Measurements from ENCODE around the gene PLAAT2.
"Not testable (repeated sequence)": the region's sequence is repeated elsewhere in the genome, so short reads cannot be mapped to it uniquely, and the experiment has no call there.

Gene PLAAT2

DNA sequence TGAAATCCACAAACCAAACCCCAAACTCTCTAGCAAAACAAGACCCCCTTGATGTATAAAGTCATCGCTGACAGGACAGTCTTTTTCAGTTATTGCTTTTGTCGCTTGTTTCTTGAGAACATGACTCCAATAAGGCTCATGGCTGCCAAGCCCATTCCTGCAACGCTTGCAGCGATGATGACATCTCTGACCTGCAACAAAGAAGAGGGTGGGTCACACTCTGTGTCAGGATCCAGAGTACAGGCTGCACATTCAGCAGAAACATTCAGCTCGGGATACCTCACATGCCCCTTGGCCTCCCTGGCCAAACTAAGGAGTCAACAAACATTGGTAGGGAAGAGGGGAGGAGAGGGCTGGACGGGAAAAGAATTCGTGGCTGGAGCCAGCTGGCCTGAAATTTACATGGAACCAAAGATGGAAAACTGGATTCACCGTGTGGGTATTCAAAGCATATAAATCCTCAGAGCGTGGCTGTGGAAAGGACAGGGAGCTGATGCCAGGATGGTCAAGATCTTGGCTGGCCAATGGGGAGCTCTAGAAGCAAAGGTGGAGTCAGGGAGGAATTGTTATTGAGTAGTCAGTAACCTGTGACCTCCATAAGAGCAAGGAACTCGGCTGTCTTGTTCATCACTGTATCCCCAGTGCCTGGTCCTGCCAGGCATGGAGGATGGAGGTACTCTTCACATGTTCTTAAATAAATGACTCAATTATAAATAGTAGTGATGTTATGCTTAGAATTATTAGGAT is 11.8 kb upstream of the PLAAT2 start:
- no peak for DNase-seq

DNA sequence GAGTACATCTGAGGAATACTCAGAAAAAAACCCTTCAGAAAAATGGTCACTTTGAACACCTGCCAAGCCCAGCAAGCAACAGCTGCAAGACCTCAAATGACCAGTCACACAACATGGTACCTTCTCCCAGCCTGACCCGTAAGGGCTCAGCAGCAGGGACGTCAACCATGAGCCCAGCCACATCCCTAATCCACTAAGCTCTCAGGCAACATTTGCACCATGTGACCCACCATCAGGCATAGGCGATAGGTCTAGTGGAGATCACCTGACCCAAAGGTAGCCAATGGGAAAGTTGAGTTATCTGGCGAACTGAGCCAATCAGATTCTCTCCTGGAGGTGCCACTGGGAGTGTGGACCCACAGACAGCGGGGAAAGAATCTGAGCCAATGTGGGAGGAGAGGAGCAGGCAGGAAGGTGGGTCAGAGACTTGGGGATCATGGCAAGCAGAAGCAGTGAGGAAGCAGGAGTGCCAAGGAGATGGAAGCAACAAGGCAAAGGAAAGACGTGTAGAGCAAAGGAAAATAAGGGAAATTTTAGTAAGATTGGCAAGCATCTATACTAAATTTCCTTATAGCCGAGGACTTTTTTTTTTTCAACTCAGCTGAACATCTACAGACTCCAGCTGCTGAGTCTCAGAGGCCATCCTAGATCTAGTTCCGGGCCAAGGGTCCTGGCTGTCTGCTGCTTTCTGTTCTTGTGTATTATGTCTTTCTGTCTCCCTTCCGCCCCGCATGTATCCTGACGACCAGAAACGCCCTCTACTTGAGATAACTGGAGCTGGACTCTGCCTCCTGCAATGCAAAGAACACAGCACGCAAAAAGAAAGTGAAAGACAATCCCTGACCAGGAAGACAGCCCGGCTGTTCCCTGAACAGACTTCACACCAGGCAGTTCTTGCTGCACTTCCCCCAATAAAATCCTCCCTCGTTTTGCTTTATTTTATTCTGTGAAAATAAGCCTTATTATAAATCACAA is 11.0 kb upstream of the PLAAT2 start:
- peak; percentile 54 for DNase-seq

DNA sequence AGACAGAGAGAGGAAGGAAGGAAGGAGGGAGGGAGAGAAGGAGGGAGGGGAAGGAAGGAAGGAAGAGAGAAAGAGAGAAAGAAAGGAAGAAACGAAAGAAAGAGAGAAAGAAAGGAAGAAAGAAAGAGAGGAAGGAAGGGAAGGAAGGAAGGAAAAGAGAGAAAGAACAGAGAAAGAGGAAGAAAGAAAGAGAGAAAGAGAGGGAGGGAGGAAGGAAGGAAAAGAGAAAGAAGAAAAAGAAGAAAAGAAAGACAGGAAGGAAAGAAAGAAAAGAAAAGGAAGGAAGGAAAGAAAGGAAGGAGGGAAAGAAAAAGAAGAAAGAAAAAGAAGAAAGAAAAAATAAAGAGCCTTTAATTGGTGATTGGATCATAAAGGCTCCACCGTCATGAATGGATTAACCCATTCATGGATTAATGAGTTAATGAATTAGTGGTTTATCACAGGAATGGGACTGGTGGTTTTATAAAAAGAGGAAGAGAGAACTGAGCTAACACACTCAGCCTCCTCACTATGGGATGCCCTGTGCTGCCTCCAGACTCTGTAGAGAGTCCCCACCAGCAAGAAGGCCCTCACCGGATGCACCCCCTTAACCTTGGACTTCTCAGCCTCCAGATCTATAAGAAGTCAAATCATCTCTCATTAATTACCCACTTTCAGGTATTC is 9.0 kb upstream of the PLAAT2 start:
- DNase-seq: no peak

DNA sequence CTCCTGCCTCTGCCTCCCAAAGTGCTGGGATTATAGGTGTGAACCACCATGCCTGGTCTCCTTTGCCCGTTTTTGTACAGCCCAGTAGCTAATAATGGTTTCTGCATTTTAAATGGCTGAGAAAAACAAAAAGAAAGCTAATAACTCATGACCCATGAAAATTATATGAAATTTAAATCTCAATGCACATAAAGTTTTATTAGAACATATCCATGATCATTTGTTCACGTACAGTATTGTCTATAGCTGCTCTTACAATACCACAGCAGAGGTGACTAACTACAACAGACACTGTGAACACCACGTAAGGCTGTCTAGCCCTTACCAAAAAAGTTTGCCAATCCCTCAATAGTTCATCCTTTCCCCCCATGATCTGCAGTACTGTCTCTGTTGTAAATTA is 6.4 kb upstream of the PLAAT2 start:
- no peak for DNase-seq

DNA sequence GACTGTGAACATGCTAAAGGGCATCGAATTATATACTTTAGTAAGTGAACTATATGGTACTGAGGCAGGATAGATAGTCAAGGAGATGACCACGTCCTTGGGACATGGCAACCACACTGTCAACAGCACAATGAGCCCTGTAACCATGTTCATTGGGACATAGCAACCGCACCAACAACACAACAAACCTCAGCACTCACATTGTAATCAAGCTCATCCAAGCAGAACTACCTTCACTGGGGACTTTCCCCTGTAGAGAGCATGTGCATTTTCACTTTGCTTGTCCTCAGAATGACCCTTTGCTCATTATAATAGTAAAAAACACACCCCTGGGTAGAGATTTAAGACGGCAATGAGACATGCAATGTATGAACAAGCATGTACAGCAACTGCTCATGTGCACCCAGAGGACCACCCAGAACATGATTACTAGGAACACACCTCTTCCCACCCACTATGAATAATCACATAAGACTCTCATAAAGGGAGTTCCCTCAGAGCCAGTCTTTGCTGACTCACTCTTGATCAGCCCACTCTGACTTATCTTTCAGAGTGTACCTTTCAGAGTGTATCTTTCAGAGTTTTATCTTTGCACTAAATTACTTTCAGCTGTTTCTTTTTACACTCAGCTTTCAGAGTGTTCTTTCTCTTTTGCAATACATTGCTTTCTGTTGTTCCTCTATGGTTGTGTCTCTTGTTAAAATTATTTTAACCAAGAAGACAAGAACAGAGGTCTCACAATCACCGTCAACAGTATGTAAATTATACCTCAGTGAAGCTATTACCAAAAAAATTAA is 4.1 kb upstream of the PLAAT2 start:
- DNase-seq: peak; percentile 93

DNA sequence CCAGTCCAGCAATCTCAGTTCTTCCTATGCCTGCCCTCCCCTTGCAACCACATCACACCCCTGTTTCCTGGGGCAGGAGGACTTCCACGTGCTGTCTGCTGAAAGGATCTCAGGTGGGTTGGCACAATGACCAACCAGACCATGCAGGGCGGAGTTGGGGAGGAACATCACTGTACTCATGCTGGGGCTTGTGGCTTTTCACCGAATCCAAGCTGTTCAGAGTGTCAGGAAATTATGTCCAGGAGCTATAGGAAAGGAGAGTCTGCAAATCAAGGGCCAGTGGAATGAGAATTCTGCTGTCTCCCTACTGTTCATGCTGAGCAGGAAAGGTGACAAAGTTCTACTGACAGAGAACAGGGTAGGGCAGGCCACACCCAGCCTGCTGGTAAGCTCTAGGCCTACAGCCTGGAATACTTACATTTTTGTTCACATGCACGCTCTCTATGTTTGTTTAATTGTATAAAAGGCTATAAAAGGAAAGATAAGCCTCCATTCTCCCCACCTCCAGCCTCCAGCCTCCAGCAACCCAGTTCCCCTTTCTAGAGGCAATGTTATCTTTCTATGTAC is 1.7 kb upstream of the PLAAT2 start:
- DNase-seq: no peak

DNA sequence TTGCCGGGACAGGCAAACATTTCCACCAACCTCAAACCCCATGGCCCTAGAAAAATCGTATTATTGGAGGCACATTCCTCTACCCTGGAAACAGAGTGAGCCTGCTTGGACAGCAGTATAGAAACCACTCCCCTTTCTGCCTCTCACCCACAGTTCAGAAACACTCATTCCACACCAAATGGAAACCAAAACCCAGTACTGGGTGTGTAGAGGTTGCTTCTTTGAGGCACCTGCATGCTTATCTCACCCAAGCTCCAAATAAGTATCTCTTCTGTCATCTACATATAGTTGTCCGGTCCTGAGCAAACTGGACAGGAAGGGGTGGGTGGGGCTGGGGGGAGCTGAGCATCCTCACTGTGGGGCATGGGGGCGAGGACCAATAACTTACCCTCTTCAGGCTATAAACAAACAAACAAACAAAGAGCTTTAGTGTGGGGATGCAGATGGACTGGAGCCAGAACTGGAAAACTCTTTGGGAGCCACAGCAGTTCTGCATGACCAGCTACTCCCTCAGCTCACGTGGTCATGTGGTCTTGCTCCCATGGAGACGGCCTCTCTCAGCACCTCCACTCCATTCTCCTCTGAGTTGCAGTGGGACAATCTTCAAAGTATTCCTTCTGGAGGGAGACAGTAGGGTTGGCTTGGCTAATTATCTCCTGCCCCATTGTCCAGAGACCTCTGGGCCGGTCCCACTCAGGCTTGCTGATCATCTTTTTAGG is 1.0 kb upstream of the PLAAT2 start:
- no peak for DNase-seq

DNA sequence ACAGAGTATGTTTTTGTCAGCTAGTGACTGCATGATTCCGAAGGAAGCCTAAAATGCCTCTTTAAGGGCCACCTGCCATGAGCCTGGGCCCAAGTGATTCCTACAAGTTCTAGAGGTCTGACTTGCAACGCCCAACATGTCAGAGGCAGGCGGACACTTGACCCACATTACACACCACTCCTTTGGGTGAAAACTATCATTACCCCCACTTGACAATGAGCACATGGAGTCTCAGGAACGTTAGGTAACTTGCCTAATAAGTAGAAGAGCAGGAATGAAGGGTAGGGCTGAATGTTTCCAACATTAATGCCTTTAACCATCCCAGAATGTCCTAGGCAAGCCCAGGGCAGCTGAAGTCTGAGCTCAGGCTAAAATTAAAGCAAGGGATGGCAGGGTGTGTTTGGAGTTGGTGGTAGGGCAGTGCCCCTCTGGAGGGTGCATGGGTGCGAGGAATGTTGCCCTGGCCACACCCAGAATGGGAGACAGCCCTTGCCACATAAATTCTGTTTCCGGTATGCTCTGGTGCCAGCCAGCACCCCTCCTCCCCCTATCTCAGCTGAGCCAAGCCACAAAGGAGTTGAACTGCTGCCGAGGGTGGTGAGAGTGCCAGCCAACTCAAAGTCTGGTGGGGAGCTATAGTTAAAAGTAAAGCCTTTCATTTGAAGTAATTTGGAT is 2.5 kb downstream of the PLAAT2 start:
- DNase-seq: peak; percentile 36

DNA sequence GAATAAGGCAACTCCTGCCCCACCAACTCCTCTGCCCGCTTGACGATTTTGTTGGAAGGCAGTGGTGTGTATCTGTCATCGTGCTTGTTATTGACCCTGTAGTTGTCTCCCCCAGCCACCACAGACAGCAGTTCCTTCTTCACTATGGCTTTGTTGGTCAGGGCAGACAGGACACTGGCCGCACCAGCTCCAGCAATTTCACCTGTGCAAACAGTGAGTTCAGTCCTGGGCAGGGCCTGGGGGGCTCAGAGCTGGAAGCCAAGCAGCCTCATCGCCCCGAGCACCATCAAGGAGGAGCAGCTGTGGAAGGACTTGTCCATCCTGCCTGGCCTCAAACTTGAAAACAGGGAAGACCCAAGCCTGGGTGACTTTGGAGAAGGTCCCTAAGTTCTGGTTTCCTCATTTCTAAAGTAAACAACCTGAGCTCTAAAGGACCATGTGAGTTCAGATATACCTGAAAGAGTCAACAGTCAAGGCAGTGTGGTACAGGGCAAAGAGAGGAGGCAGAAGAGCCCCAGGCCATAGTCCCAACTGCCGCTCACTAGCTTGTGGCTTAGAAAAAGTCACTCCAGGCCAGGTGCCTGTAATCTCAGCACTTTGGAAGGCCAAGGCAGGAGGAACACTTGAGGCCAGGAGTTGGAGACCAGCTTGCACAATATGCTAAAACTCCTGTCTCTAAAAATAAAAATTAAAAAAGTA is 4.6 kb downstream of the PLAAT2 start:
- no peak for DNase-seq

DNA sequence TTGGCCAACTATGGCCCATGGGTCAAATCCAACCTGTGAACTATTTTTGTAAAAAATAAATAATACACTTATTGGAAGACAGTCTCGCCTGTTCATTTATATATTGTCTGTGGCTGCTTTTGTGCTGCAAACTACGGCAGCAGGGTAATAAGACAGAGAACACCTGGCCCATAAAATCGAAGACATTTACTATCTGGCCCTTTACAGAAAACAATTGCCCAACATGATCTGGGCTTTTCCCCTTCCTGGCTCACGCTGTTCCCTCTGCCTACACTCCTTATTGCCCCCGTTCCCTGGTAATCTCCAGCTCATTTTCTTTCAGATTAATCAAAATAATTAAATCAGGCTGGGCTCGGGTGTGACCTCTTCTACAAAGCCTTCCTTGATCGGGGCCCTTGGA is 5.6 kb downstream of the PLAAT2 start:
- DNase-seq: no peak

DNA sequence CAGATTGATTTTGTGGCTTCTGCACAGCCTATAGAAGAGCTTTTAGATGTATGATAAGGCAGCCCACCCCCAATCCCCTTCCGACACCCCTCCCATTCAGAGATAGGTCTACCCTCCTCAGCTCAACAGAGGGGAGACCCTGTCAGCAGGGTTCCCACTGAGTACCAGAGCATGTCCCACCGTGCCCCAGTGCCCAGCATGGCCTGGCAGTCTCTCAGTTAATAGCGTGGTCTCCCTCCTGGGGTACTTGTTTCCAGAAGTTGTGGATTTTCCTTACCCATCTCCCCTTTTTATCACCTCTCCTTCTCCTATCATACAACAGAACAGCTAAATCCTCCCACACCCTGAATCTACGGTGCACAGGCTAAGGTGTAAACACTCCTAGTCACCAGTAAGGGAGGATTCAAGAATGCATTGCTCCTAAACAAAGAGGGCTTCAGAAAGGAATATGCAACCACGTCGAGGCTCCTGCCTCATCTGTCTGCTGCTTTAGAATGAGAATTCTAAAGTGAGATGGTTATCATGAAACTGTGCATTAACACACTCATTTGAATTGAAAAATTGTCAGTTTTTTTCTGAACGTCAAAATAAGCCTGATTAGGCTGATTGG is 6.7 kb downstream of the PLAAT2 start:
- DNase-seq: no peak

DNA sequence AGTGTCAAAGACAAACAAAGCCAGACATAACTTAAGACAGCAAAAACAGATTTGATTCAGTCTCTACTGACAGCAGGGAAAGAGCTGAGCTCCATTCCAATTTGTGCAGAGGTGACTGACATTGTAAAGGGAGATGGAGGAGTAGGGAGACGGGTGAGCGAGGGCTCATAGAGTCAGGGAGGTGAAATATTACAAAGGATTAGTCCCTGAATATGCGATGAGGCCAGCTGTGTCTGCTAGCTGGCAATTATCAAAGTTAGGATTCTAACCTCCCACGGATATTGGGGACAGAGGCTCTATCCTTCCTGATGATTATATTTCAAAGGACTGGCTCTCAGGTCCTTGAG is 8.3 kb downstream of the PLAAT2 start:
- no peak for DNase-seq

DNA sequence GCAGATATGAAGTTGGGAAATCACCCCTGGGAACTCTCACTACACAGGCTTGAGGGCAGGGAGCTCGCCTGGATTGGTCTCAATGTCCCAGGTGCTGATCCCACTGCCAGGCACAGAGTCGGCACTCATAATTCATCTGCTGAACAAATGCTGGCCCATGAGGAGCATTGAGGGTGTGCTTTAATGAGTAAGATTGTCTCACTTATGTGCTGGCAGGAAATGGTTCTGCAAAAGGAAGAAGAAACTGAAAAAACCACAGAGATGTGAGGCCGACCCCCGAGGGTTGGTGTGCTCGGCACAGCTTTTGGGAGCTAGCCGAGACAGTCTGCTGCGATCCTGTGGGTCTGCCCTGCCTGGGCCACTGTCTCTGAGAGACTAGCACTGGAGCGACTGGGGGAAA is 9.4 kb downstream of the PLAAT2 start:
- peak; percentile 67 for DNase-seq

DNA sequence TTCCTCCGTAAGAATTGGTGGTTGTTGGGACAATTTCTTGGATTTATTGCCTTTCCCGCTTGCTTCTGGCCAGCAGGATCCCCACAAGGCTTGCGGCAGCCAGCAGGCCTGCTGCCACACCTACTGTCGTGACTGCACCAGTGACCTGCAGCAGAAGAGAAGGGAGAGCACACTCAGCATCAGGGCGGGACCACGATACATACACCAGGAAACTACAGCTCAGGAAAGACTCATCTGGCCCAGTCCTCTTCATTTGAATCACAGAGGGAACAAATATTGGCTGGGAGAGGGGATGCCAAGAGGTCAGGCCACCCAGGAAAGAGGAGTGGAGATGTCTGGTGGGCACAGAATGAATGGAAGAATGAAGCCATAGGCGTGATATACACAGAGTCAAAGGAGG is 10.3 kb downstream of the PLAAT2 start:
- DNase-seq: no peak

DNA sequence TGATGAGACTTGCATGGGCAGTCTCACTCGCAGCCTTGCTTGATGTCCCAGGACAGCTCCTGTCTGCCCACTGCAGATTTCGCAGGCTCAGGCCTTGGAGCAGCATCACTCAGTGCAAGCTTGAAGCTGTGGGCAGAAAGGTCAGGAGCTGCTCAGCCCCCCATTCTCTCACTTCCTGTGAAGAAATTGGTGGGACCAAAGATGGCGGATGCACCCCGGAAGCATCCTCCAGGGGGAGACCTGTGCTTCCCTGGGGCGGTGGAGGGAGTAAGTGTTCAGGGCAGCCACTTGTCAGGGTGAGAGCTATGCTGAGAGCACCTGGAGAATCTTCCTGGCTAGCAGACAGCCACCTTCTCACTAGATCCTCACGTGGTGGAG is 11.3 kb downstream of the PLAAT2 start:
- DNase-seq: no peak

DNA sequence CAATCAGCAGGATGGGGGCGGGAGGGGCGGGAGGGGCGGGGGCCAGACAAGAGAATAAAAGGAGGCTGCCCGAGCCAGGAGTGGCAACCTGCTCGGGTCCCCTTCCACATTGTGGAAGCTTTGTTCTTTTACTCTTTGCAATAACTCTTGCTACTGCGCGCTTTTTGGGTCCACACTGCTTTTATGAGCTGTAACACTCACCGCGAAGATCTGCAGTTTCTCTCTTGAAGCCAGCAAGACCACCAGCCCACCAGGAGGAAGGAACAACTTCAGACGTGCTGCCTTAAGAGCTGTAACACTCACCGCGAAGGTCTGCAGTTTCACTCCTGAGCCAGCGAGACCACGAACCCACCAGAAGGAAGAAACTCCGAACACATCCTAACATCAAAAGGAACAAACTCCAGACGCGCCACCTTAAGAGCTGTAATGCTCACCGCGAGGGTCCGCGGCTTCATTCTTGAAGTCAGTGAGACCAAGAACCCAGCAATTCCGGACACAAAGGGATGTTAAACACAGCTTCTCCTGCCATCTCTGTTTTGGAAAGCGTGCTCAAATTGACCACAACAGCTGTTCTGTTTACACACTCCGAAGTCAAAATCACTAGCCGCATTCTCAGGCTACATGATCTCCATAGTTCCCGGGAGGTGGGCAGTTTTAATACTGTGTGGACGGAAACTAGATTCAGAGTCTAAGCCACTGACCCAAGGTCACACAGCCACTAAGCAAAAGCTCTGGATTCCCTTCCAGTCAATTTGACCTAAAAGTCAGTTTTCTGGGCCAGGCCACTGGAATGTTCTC is 11.9 kb downstream of the PLAAT2 start:
- peak; percentile 54 for DNase-seq

DNA sequence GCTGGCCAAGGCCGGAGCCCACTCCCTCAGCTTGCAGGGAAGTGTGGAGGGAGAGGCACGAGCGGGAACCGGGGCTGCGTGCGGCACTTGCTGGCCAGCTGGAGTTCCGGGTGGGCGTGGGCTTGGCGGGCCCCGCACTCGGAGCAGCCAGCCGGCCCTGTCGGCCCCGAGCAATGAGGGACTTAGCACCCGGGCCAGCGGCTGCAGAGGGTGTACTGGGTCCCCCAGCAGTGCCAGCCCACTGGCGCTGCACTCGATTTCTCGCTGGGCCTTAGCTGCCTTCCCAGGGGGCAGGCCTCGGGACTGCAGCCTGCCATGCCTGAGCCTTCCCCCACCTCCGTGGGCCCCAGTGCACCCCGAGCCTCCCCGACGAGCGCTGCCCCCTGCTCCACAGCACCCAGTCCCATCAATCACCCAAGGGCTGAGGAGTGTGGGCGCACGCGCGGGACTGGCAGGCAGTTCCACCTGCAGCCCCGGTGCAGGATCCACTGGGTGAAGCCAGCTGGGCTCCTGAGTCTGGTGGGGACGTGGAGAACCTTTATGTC is 13.0 kb downstream of the PLAAT2 start:
- DNase-seq: not testable (repeated sequence)

DNA sequence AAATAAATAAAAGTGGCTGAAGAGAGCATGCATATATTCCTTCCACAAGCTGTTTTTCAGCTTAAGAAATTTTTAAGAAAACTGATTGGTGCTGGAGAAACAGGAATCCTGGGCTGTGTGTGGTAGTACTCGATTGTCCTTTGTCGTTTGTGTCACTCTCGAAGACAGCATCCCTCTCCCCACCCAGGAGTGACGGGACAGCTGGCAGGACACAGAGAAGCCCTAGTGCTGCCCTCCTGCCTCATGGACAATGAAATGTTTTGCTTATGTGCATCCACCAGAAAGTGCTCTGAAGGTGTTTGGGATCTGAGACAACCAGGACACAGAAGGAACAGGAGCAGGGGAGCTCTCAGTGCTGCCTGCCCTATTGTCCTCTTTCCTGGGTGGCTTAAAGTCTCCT is 13.8 kb downstream of the PLAAT2 start:
- no peak for DNase-seq

DNA sequence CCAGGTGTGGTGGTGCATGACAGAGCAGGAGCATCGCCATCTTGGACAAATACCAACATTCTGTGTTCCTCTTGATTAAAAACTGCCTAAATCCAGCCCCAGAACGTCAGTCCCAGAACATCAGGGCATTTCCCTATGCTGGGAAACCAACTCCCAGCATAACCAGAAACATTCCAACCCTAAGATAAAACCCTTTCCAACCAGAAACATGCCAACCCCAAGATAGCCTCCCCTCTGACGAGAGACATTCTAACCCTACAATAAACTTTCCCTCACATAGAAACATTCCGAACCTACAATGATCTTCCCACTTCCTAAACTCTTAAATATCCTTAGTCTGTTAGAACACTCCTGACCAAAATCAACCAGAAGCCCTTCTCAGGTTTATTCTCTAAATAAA is 15.0 kb downstream of the PLAAT2 start:
- no peak for DNase-seq
